ENCODE results near the gene JMJD4.

JMJD4 gene, protein sequence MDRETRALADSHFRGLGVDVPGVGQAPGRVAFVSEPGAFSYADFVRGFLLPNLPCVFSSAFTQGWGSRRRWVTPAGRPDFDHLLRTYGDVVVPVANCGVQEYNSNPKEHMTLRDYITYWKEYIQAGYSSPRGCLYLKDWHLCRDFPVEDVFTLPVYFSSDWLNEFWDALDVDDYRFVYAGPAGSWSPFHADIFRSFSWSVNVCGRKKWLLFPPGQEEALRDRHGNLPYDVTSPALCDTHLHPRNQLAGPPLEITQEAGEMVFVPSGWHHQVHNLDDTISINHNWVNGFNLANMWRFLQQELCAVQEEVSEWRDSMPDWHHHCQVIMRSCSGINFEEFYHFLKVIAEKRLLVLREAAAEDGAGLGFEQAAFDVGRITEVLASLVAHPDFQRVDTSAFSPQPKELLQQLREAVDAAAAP

GRCh38 chr1:227734856-227735538 lies at the start of gene JMJD4, which contains the start of gene SNAP47:
Gene JMJD4, minus strand, starts transcription at chr1:227735302. Its CDS starts 29 bp downstream, at chr1:227735273.
Gene SNAP47, plus strand, starts transcription at chr1:227735435. Its CDS starts 12,302 bp downstream, at chr1:227747737.
- H3K27ac ChIP-seq = peak within 1 kb of the TSS; percentile 43
- DNase-seq (ENCODE audit: low read depth, low spot score) = peak; percentile 37

DNA sequence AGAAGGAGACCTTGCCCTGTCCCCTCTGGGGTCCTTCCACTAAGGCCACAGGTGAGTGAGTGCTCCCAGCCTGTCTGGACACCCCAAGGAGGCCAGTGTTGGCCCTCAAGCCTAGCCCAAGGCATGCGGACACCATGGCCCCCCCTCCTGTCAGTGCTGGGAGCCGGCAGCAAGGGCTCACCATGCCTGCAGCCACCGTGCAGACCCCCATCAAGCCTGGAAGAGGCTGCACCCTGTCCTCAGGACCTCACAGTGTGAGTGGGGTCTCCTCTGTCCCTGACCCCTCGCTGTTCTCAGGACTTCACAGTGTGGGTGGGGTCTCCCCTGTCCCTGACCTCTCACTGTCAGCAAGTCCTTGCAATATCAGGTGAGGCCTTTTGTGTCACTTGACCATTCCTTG lies 47.1 kb upstream of the JMJD4 start:
- no peak for DNase-seq (ENCODE audit: low read depth, low spot score)
- H3K27ac ChIP-seq = no peak overlapping the region

DNA sequence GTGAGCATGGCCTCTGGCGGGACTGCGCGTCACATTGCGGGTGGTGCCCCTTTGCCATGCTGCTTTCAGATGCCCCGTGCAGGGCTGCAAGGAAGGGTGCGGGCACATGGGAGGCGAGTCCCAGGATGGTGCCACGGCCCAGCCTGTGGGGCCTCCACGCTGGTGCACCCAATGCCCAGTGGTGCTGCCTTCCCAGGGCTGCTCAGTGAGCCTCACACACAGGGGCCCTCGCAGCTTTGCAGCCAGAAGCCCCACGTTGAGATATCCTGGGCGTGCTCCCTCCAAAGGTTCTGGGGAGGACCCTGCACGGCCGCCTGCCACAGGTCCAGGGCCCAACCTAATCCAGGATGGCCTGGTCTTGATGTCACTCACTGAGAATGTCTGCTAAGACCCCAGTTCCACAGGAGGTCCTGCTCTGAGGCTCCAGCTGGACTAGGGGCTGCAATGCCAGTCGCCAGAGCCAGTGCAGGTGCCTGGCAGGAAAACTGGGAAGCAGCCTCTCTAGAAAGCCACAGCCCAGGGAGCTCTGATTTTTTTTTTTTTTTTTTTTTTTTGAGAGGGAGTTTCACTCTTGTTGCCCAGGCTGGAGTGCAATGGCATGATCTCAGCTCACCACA lies 46.3 kb upstream of the JMJD4 start:
- no peak for DNase-seq (ENCODE audit: low read depth, low spot score)
- no peak overlapping the region for H3K27ac ChIP-seq

DNA sequence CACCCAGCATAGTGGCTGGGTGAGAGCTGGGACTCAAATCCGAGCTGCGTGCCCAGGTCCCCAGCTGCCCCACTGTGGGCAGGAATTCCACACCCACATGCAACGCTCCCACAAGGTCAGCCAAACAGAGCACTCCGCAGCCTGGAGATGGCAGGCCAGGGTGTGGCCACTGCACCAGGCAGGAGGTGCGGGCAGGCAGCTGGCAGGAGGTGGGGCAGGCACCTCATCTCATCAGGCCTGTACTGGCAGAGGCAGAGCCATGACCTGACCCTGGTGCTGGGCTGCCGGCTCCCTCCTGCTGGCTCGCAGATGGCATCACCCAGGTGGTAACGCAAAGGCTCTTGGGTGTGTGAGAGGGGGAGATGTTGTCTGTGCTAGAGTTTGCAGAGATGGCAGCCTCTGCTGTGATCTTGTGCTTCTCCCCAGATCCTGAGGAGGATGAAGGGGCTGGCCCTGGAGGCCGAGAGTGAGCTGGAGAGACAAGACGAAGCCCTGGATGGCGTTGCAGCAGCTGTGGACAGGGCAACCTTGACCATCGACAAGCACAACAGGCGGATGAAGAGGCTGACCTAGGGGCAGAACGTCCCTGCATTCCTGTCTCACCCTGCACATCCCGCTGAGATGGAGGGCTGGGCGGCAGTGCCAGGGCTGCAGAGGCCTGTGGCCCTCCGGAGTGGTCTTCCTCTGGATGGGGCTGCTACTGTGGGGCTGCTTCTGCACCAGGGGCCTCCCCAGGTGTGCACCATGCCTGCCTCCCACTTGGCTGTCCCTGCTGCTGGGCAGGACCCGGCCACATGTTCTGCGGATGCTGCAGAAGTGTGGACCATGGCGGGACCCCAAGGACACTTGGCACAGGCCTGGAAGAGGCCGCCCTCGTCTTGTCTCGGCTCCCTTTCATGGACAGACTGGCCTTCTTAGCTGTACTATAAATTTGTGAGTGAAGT lies 45.3 kb upstream of the JMJD4 start:
- H3K27ac ChIP-seq = no peak overlapping the region
- DNase-seq (ENCODE audit: low read depth, low spot score) = no peak

- no peak for DNase-seq (ENCODE audit: low read depth, low spot score)
- H3K27ac ChIP-seq = no peak overlapping the region
These were observed 44.6 kb upstream of the JMJD4 start for GRCh38 chr1:227779685-227780084.

DNA sequence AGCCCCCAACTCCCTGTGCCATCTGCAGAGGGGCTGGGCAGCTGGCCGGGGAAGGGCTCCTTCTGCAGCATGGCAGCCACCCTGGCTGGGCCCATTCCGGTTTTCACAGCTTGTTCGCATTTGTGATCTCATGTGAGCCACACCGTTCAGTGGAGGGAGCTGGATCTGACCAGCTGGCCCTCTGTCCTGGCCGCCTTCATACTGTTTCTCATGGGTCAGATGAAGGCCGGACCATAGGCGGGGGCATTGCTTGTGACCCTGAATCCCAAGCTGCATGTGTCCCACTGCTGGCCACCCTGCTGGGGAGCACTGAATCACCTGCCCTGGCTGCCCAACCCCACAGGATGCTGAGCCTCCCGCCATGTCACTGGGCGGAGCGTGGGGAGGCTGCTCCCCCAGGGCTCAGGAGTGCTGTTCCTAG lies 43.9 kb upstream of the JMJD4 start:
- no peak overlapping the region for H3K27ac ChIP-seq
- no peak for DNase-seq (ENCODE audit: low read depth, low spot score)

GRCh38 chr1:227778401-227778947 lies 43.4 kb upstream of the JMJD4 start:
- DNase-seq (ENCODE audit: low read depth, low spot score) = no peak
- no peak overlapping the region for H3K27ac ChIP-seq

GRCh38 chr1:227777646-227778045 lies 42.5 kb upstream of the JMJD4 start:
- H3K27ac ChIP-seq = no peak overlapping the region
- no peak for DNase-seq (ENCODE audit: low read depth, low spot score)

- no peak for DNase-seq (ENCODE audit: low read depth, low spot score)
- H3K27ac ChIP-seq = no peak overlapping the region
These were observed 42.1 kb upstream of the JMJD4 start for GRCh38 chr1:227777156-227777555.

DNA sequence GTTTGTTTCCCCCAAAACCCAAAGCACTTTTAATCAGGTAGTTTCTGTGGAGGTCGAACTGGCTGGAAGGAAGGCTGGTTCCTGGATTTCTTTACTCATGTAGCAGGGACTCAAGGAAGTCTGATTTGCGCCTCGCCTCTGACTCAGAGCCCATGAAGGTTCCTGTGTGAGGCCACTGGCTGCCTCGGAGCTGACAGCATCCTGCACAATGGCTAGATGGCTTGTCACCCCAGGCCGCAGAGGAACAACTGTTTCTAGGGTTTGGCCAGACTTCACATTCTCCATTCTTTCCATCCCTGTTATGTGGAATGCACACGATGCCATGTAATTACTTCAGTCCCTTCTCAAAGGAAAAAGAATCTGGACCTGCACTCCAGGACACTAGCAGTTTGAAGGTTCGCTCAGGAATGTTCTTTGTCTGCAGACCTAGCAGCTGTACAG lies 41.2 kb upstream of the JMJD4 start:
- DNase-seq (ENCODE audit: low read depth, low spot score) = no peak
- H3K27ac ChIP-seq = no peak overlapping the region

DNA sequence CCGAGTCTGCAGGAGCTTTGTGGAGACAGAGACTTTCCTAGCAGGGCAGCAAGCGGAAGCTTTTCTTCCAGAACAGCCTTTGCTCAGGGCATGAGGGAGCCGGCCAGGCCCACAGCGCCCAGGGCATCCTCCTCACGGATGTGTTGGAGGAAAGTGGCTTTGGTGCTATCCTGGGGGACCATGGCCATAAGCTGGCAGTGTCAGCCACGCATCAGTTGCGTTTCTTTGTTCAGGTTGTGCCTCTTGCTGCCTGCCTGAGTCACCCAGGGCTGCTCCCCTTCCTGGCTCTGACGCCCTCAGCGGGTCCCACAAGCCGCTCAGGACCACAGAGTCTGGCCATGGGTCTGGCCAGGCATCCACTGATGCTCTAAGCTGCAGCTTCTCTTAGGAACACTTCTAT lies 40.7 kb upstream of the JMJD4 start:
- H3K27ac ChIP-seq = no peak overlapping the region
- no peak for DNase-seq (ENCODE audit: low read depth, low spot score)

- no peak for DNase-seq (ENCODE audit: low read depth, low spot score)
- H3K27ac ChIP-seq = no peak overlapping the region
These were observed 39.9 kb upstream of the JMJD4 start for GRCh38 chr1:227774821-227775661.

- no peak for DNase-seq (ENCODE audit: low read depth, low spot score)
- no peak overlapping the region for H3K27ac ChIP-seq
These were observed 39.1 kb upstream of the JMJD4 start for GRCh38 chr1:227774051-227774731.

GRCh38 chr1:227773558-227773957 lies 38.5 kb upstream of the JMJD4 start:
- H3K27ac ChIP-seq = no peak overlapping the region
- DNase-seq (ENCODE audit: low read depth, low spot score) = no peak

GRCh38 chr1:227771771-227772170 lies 36.7 kb upstream of the JMJD4 start:
- no peak for DNase-seq (ENCODE audit: low read depth, low spot score)
- no peak overlapping the region for H3K27ac ChIP-seq

GRCh38 chr1:227771326-227771725 lies 36.2 kb upstream of the JMJD4 start:
- no peak for DNase-seq (ENCODE audit: low read depth, low spot score)
- H3K27ac ChIP-seq = no peak overlapping the region

DNA sequence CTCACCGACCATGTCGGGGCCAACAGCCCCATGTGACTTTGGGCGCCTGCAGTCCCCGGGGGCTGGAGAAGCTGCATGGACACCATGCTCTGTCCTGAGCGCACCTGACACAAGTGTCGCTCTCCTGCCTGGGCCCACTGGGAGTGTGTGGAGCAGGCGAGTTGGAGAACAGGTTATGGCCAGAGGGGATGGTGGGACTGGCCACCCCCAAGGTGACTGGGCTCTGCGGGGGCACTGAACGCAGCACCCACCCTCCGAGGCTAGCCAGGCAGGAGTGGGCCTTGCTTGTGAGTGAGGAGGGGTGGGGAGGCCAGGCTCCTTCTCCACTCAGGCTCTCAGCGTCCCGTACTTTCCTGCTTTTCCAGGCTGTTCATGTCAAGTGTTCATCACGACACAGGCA lies 35.7 kb upstream of the JMJD4 start:
- no peak overlapping the region for H3K27ac ChIP-seq
- no peak for DNase-seq (ENCODE audit: low read depth, low spot score)

- DNase-seq (ENCODE audit: low read depth, low spot score) = no peak
- H3K27ac ChIP-seq = no peak overlapping the region
These were observed 34.9 kb upstream of the JMJD4 start for GRCh38 chr1:227769936-227770494.

All from epithelial cell of prostate (primary cell).